ENCODE measurements around the gene IDH3G.

DNA sequence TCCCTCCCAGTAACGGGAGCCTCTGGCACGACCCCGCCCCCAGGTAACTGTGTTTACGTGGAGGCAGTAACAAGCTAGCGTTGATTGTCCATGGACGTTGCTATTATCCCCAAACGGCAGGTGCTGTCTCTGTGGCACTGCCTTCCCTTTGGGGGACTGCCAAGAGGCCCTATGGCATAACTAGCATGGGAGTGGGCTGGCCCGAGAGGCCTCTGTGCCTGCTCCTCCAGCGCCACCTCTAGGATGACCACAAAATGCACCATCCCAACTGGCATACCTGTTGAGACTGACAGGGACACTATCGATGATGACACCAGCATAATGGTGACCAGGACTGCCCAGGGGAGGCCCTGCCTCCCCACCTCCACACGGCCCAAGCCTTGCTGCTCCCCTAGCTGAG, 11.9 kb downstream of the IDH3G start:
- TF ChIP-seq, protein P1, sequence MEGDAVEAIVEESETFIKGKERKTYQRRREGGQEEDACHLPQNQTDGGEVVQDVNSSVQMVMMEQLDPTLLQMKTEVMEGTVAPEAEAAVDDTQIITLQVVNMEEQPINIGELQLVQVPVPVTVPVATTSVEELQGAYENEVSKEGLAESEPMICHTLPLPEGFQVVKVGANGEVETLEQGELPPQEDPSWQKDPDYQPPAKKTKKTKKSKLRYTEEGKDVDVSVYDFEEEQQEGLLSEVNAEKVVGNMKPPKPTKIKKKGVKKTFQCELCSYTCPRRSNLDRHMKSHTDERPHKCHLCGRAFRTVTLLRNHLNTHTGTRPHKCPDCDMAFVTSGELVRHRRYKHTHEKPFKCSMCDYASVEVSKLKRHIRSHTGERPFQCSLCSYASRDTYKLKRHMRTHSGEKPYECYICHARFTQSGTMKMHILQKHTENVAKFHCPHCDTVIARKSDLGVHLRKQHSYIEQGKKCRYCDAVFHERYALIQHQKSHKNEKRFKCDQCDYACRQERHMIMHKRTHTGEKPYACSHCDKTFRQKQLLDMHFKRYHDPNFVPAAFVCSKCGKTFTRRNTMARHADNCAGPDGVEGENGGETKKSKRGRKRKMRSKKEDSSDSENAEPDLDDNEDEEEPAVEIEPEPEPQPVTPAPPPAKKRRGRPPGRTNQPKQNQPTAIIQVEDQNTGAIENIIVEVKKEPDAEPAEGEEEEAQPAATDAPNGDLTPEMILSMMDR (IDR thresholded peaks at IDR 0.05): no peak
- TF ChIP-seq POLR2AphosphoS5 (IDR thresholded peaks at IDR 0.05; ENCODE audit: insufficient read depth in 1 of 2, low read depth in 1 of 2): no peak
- no peak for TF ChIP-seq POLR2A (IDR thresholded peaks at IDR 0.05)
